Inferior parietal cortex (tissue), 1 donor: ENCODE measurements around the gene SOX12.
"Not testable (repeated sequence)": the region's sequence is repeated elsewhere in the genome, so short reads cannot be mapped to it uniquely, and the experiment has no call there.

ENCODE experiments used
- DNase-seq: peaks from one replicate; pipeline ENCODE4 v3.0.0-alpha.2; 2016; ENCODE audit errors: extremely low spot score

SOX12 gene

DNA sequence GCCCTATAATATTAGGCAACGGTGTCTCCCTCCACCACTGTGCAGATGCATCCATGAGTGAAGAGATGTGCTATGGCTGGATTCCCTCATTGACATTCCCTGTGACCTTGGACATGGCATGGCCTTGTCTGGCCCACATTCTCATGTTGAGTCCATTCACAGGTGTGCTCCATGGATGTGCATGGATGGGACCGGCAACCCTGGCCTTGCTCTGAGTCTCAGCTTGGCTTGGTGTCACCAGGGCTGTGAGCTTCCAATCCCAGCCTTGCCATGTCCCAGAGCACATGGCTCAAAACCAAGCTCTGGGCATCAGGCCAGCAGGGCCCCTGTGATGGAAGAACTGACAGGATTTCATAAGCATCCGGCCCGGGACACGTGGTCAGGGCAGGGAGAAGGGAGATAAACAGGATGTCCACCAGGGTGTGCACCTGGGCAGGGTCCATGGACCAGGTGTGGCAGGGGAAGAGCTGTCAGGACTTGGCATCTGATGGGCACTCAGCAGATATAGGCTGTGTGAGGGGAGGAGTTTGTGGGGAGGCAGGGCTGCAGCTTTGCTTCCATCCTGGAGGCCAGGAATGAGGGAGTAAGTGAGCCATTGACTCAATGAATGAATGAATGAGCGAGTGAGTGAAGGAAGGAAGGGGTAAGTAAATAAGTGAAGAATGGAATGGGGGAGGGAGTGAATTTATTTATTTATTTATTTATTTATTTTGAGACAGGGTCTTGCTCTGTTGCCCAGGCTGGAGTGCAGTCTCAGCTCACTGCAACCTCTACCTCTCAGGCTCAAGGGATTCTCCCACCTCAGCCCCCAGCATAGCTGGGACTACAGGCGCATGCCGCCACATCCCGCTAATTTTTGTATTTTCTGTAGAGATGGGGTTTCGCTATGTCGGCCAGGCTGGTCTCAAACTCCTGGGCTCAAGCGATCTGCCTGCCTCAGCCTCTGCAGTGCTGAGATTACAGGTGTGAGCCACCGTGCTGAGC is 37.2 kb downstream of the SOX12 start:
- DNase-seq, result no peak

GRCh38 chr20:363319-364078 is 38.1 kb downstream of the SOX12 start:
- DNase-seq, result no peak

DNA sequence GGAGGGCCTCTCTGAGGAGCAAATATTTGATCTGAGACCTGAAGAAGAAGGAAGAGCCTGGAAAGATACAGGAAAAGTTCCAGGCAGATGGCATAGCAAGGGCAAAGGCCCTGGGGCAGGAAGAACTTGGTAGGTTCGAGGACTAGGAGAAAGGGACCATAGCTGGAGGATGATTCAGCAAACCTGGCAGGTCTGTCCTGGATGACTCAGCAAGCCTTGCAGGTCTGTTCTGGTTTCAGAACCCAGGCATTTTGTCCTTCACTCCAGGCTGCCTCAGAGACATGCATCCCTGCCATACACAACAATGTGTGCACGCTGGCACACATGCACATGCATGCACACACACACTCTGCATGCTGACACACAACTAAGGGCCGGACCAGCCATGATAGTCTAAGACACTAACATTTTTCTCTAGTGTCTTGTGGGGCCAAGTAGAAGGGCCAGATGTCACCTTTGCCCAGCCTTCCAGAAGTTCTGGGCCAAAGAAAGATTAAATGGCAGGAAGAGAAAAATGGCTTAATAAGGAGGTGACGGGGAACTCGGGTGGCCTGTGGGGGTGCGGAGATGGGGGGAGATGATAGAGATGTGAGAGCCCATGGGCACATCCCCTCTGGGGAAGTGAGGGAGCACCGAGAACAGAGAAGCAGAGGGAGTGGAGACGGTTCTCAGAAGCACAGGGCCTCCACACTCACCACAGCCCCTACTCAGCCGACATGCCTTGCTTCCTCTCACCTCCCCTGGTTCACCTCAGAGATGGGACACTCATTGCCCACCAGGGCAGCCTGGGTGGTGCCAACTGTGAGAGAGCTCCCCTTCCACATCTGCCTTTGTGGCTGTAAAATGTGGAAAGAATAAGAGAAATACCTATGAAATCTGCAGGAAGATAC is 39.8 kb downstream of the SOX12 start:
- DNase-seq, result no peak

GRCh38 chr20:366041-366718 is 40.8 kb downstream of the SOX12 start:
- no peak for DNase-seq

DNA sequence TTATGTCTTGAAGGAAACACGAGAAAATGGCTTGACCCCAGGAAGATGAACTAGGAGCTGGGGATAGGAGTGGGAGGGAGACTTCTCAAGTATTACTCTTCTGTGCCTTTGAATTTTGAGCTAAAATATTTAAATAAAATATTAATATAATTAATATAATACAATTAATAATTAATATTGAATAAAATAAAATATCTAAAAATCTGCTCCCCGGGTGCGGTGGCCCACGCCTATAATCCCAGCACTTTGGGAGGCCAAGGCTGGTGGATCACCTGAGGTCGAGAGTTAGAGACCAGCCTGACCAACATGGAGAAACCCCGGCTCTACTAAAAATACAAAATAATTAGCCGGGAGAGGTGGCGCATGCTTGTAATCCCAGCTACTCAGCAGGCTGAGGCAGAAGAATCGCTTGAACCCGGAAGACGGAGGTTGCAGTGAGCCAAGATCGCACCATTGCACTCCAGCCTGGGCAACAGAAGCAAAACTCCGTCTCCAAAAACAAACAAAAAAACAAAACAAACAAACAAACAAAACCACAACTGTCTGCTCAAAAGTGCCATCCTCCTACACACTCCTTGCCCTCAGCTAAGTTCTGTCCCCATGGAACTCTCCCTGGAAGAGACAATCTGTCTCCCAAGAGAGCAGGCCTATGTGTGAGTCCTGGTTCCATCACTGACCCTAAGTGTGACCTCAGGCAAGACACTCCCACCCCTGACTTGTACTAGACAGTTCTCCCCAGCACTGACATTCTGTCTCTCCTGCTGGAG is 41.5 kb downstream of the SOX12 start:
- DNase-seq, result no peak

DNA sequence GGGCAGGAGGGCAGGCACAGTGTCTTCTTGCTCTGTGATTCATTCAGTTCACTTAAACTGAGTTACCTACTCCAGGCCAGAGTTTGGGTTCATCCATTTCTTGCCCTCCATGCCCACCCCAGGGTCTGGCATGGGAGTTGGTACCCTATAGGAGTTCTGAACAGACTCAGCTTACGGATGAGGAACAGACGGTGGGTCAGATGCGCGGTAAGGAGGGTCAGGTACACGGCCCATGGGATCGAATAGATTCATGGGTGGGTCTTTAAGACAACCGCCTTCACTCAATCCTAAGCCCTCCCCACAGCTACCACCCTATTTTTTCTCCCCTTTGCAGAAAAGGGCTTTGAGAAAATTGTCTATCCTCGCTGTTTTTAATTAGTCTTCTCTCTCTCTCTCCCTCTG is 42.1 kb downstream of the SOX12 start:
- DNase-seq, result no peak

DNA sequence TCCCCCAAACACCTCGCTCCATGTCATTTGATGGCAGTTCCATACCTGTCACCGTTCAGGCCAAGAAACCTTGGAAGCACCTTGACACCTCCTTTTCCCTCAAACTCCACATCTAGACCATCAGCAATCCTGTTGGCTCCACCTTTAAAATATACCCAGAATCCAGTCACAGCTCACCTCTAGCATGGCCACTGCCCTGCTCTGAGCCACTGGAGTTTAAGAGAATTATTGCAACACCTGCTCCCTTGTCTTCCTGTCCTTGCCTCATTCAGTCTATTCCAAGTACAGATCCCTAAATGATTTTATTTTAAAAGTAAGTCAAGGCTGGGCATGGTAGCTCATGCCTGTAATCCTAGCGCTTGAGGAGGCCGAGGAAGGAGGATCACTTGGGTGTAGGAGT is 43.6 kb downstream of the SOX12 start:
- no peak for DNase-seq

DNA sequence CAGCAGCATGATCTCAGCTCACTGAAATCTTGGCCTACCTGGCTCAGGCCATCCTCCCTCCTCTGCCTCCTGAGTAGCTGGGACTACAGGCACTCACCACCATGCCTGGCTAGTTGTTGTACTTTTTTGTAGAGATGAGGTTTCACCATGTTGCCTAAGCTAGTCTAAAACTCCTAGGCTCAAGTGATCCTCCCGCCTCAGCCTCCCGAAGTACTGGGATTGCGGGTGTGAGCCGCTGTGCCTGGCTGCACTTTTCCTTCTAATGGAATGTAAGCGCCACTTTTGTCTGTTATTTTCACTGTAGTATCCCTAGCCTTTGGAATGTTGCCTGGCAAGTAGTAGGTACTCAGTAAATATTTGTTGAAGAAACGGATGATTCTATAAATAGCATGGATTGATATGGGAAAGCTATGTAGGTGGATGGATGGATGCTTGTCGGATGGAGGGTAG is 44.8 kb downstream of the SOX12 start:
- no peak for DNase-seq

DNA sequence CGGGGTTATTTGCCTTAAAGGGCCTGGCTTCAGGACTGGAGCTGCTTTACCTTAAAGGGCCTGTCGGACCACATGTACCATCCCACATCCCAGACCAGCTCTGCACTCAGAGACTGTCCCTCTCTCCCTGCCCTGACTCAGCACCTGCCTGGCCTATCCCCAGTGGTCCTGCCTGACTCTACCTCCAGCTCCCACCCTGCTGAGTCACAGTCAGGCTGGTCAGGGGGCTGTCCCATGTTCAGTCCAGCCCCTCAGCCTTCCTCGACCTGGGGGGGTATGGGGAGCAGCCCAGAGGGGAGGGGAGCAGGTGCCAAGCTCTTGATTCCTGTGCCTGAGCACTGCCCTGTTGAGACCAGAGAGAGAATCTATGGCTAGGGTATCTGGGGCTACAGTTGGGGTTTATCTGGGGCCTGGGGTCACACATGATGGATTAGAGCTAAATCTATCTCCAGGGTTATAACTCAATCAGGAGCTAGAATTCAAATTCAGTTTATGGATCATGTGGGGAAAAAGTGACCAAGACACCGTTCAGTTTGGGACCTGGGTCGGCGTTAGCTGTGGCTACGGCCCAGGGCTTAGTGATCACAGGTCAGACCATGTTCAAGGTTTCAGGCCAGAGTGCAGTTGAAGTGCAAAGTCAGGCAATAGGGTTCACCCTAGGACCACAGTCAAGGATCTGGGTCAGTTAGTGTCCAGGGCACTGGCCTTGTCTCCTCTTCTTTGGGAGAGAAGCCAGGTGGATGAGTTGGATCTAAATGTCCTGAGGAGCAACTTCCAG is 45.8 kb downstream of the SOX12 start:
- no peak for DNase-seq

DNA sequence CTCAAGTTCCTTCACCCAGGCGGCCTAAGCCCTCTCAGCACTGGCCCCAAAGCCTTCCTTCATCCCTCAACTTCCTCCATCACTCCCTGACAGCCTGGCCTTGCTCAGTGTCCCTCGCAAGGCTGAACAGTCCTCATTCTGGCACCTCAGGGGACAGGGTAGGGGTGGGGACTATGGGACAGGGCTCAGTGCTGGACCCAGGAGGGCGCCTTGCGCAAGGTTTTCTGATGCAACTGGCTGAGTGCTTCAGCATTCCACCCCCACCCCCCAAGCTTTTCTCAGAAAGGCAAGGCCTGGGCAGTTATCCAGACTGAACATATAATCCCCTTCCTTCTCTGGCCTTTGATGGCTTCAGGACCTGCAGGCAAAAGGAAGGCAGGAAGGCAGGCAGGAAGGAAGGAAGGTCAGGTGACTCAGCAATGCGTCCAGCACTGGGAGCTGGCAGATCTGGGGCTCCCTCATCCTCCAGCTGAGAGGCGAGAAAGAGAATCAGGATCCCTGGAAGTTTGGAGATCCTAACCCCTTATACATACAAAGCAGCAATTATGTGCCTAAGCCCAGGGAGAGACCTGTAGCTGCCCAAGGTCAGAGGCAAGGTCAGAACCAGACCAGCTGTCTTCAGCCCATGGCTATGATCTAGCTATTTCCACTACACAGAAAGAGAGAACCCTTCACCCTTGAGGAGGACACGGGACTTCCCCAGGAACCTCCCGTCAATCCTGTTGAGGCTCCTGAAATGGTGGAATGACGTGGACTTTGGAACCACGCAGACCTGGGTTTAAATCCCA is 46.6 kb downstream of the SOX12 start:
- DNase-seq, result no peak

- not testable (repeated sequence) for DNase-seq
Observed at GRCh38 chr20:372543-373082, 47.3 kb downstream of the SOX12 start.

DNA sequence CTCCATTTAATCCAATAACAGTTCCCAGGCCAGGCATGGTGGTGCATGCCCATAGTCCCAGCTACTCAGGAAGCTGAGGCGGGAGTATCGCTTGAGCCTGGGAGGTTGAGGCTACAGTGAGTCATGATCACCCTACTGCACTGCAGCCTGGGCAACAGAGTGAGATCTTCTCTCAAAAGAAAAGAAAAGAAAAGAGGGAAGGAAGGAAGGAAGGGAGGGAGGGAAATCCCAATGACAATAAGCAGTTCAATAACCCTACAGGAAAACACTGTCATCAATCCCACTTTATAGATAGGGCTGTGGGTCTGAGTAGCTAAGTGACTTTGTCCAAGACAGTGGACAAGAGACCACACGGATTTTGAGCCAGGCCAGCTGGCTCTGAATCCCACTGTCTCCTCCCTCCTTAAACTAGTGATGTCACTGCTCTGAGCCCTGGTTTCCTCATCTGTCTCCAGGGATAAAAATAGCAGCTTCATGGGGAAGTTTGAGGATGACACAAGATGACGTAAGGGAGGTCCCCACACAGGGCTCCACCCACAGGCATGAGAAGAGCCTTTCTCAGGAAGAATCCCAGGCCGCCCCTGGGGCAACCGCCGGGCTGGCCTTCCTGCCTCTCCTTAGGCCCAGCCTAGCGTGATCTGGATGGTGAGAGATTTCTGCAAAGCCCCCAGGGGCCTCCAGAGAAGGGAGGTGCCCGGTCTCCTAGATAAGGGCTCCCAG is 48.0 kb downstream of the SOX12 start:
- no peak for DNase-seq

- DNase-seq, result no peak
Observed at GRCh38 chr20:375265-375889, 50.0 kb downstream of the SOX12 start.

DNA sequence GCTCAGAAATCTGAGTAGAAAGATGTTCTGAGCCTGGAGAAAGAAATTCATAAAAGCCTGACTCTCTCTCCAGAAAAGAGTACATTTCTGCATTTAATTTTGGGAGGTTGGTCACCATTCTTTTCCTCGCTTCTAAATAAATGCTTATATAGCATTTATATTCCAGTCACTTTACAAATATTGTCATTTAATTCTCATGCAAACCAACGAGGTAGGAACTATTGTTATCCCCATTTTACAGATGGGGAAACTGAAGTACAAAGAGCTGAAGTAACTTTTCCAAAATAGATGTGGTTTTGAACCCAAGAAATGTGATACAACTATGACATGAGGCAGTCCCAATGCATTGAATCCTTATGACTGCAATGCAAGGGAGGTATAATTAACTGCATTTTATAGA is 50.7 kb downstream of the SOX12 start:
- DNase-seq, result no peak

GRCh38 chr20:376750-377149 is 51.4 kb downstream of the SOX12 start:
- DNase-seq, result no peak

DNA sequence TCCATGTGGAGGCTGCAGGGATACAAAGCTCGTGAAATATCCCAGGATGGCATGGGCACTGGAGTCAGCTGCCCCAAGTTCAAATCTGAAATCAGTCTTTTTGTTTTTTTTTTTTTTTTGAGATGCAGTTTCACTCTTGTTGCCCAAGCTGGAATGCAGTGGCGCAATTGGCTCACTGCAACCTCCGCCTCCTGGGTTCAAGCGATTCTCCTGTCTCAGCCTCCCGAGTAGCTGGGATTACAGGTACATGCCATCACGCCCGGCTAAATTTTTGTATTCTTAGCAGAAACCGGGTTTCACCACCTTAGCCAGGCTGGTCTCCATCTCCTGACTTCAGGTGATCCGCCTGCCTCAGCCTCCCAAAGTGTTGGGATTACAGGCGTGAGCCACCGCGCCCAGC is 52.2 kb downstream of the SOX12 start:
- DNase-seq, result not testable (repeated sequence)

GRCh38 chr20:378961-379336 is 53.6 kb downstream of the SOX12 start:
- no peak for DNase-seq
